Subcutaneous adipose tissue (tissue), 4 donors: Measurements from ENCODE around the gene SALL4. TPM values are rescaled to one million over a fixed set of nuclear protein-coding genes. Genes with fewer than 3 reads are reported as not detected.

ENCODE experiments used
- CTCF ChIP-seq: fragments of 450-650 bp; IDR thresholded peaks from one replicate; pipeline ENCODE4 v1.5.1; 2016; ENCODE audit warnings: low read depth, mild to moderate bottlenecking, control low read depth, antibody characterized with exemption, moderate library complexity
- total RNA-seq, 4 donors: library from RNA; depleted of rRNA; stranded (reverse); fragments of >200 nt; gene quantifications; one replicate each; pipeline ENCODE4 v1.1.0, GENCODE V29; 2016

SALL4 gene
- total RNA-seq, 4 donors from 2014 or later = 0.22 to 0.75 (median 0.33) TPM

GRCh38 chr20:51791626-51792025, 10.7 kb downstream of the SALL4 start:
- TF ChIP-seq CTCF = no peak

- no peak for TF ChIP-seq CTCF
Measured at GRCh38 chr20:51790256-51790655, 12.1 kb downstream of the SALL4 start.

GRCh38 chr20:51789434-51789833, 12.9 kb downstream of the SALL4 start:
- no peak for TF ChIP-seq CTCF

GRCh38 chr20:51788822-51789221, 13.5 kb downstream of the SALL4 start:
- no peak for TF ChIP-seq CTCF

- no peak for TF ChIP-seq CTCF
Measured at GRCh38 chr20:51784299-51784698, 18.0 kb downstream of the SALL4 start.

GRCh38 chr20:51775241-51775640, 27.1 kb downstream of the SALL4 start:
- TF ChIP-seq CTCF = no peak

- no peak for TF ChIP-seq CTCF
Measured at GRCh38 chr20:51772236-51772635, 30.1 kb downstream of the SALL4 start.
